ENCODE measurements around the gene TEX22.

The TEX22 gene

DNA sequence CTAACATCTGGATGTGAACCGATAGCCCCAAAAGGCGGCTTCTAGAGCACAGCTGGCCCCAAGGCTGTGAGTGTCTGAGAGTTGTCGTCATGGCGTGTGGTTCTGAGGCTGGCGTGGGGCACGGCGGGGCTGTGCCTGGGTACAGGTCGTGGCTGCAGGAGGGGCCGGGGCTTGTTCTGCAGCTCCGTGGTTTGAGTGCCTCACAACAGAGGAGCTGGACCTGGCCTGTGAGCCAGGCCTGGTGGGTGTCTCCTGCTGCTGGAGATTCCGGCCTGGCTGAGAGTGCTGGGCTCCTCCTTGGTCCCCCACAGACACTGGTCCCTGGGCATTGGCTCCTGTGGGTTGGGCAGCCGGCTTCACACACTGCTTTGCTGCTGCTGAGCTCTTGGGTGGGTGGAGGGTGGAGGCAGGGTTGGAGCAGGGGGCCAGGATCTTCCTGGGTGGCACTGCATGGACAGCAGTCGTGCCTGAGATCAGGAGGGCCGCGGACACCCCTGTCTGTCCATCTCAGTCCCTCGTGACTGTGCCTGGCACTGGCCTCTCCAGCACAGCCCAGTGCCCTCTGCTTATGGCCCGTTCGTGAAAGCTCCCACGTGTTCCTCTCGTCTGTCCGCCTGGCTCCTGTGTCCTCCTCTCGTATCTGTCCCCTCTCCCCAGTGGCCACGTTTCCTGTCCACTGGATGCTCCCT, 31.8 kb upstream of the TEX22 start:
- DNase-seq (ENCODE audit: low spot score) = no peak

DNA sequence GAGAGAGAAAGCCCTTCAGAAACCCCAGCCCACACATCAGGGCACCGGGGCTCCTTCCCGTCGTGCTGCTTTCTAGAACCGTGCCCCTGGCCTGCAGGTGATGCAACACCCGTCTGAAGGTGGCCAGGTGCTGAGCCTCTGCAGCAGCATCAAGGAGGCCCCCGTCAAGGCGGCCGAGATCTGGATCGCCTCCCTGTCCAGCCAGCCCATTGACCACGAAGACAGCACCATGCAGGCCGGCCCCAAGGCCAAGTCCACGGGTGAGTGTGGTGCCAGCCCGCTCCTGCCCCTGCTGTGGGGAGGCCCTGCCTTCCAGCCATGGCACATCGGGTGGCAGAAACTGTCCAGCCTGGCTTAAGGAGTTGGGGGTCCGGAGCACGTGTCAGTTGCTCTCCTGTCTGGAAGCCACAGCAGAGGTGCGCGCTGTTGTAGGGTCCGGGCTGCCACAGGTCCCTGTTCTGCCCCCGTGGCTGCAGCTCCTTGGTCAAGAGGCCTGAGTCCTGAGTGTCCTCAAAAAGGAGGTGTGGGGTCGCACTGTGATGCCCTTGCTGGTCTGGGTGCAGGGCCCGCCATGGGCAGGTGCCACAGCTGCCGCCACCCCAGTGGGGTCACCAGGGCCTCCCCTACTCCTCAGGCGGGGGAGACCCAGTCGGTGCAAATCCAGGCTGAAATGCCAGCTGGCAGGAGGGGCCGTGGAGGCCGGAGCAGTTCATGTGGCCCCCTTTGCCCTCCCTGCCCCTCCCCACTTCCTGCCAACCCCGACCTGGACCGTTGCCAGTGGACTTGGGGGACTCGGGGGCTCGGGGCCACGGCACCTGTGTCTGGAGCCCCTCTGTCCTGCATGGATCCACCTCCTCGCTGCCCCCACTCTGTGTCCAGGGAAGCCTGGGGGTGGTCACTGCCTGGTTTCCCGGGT, 31.0 kb upstream of the TEX22 start:
- no peak for DNase-seq (ENCODE audit: low spot score)

DNA sequence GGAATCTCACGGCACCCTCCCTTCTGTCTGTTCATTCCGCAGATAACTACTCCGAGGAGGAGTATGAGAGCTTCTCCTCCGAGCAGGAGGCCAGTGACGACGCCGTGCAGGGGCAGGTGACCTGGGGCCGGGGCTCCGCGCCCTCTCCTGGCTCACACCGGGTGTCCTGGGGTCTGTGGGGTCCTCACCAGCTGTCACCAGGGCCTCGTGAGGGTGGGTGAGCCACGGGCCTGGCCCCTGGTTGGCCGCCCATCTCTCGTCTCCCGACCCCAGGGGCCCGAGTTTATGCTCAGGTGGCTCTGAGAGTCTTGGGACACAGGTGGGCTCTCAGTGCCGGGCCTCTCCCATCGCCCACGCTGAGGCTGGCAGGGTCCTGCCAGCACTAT, 30.3 kb upstream of the TEX22 start:
- no peak for DNase-seq (ENCODE audit: low spot score)

DNA sequence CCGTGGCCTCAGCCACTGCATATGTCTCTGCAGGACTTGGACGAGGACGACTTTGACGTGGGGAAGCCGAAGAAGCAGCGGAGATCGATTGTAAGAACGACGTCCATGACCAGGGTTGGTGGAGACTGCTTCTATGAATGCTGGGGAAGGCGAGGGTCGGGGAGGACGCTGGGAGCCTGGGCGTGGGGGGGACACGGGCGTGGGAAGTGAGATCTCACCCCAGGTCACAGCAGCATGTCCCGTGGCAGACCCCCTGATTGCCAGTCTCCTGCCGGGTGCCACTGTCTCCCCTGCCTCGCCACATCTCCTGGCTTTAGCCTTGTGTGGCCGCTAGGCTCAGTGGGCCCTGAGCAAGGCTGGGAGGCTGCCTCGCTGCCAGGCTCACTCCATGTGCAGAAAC, 29.9 kb upstream of the TEX22 start:
- no peak for DNase-seq (ENCODE audit: low spot score)

DNA sequence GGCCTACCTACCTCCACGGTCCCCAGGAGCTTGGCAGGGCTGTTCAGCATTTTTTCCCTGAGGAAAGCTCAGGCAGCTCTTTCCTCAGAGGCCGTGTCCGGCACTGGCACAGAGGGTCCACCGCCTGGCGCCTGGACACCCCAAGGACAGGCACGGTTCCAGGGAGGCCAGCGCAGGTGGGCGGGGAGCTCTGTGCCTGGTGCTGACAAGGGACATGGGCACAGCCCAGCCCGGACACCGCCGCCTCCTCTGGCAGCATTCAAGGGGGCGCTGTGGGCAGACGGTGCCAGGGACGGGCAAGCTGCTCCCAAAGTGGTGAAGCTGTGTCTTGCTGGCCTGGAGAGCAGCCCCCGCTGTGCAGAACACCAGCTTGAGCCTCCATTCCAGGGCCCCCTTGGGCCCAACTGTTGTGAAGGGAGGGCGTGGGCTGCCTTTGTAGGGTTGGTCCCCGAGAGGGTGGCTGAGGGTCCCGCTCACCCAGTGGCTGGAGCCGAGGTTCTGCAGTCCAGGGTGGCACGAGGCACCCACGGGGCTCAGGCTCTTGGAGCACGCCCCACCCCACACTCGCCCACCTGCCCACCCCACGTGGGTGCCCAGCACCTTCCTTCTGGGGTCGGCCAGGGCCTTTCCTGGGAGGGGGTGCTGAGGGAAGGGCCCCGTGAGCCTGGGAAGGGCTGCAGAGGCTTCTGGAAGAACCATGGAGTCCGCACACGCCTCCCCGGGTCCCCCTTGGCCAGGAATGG, 29.3 kb upstream of the TEX22 start:
- DNase-seq (ENCODE audit: low spot score) = no peak

DNA sequence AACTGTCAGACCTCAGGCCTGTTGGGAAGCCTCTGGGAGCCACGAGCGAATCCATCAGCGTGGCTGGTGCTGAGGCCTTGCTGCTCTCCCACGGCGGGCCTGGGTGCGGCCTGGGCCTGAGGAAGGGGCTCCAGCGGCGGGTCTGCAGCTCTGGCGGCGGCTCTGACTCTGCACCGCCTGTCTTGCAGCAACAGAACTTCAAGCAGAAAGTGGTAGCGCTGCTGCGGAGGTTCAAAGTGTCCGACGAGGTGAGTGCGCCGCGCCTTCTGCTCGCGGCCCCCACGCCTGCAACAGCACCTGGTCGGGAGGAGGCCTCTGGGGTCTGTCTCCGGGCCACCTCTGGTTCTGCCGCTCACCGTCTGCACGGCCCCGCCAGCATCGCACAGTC, 28.7 kb upstream of the TEX22 start:
- no peak for DNase-seq (ENCODE audit: low spot score)

DNA sequence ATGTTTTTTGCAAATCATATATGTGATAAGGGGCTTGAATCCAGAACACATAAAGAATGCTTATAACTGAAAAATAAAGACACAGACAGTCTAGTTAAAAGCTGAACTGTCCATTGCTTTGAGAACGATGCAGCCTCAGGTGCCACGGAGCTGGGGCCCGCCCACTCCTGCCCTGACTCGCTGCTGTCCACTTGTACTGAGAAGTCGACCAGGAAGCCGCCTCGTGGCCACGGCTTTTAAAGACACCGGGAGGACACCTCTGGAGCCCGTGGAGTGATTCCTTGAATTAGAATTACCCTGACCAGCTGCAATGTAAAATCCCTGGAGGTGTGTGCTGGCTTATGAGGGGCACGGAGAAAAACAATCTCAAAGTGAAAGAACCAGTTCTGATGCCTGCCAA, 23.9 kb upstream of the TEX22 start:
- DNase-seq (ENCODE audit: low spot score) = no peak

DNA sequence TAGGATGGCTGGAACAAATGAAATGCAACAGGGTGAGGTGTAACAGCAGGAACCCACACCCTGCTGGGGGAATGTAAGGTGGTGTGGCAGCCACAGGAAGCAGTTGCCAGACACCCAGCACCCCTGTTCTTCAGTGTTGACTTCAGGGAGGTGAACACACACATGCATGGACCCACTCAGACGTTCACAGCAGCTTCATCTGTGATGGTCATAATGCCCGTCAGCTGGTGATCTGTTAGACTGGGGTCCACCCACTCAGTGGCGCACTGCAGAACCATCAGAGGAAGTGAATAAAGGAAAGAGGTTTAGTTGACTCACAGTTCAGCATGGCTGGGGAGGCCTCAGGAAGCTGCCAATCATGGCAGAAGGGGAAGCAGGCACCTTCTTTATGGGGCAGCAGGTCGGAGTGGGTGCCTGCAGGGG, 22.7 kb upstream of the TEX22 start:
- no peak for DNase-seq (ENCODE audit: low spot score)

DNA sequence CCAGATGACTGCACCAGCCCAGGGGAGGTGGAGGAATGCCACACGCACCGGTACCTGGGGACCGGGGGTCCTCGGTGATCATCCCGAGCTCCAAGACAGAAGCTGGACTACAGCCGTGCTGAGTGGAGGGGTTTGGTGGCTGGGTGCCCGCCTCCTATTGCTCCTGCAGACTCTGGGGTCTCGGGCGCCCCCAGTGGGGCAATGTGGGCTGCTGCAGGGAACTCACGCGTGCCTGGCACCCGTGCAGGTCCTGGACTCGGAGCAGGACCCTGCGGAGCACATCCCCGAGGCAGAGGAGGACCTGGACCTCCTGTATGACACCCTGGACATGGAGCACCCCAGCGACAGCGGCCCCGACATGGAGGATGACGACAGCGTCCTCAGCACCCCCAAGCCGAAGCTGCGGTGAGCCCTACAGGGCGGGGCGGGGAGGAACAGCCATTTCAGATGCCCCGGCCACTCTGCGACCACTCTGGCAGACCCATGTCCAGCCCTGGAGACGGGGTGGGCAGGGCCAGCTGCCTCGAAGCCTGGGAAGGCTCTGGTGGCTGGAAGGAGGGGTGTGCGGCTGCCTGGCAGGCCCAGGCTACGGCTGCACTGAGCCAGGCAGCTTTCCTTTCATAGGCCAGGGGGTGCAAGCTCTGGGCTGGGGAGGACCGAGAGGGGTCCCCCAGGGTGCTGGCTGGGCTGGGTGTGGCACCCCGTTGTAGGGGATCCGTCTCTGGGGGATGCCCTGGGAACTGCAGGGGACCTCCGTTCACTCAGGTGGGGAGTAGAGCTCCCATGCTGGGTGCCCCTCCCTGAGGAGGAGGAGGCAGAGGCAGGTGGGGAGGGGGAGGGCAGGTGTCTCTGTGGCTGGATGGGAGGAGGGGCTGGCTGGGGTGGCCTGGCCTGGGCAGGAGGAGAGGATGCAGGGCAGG, 21.6 kb upstream of the TEX22 start:
- DNase-seq (ENCODE audit: low spot score) = no peak

DNA sequence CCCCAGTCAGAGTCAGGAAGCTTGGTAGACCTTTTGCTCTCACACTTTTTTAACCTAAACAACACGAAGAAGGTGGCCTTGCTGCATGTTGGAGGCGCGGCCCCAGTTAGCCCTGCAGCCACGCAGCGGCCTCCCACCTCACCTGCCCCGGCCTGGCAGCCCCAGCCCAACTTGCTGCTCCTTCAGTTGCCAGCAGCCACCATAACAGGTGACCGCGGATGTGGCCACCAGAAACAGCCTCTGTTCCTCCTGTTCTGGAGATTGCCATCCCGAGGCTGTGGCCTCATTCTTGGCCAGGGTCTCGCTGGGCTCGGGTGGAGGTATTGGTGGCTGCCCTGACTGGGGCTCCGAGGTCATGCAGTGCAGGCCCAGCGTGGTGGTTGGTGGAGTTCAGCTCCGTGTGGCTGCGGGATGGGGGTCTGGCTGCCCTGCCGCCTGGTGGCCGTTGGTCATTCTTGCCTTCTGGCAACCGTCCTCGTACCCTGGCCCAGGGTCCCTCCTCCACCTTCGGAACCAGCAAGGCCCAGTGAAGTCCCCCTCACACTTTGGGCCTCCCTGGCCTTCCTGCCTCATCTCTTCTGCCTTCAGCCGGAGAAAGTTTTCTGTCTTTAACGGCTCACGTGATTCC, 20.7 kb upstream of the TEX22 start:
- no peak for DNase-seq (ENCODE audit: low spot score)

DNA sequence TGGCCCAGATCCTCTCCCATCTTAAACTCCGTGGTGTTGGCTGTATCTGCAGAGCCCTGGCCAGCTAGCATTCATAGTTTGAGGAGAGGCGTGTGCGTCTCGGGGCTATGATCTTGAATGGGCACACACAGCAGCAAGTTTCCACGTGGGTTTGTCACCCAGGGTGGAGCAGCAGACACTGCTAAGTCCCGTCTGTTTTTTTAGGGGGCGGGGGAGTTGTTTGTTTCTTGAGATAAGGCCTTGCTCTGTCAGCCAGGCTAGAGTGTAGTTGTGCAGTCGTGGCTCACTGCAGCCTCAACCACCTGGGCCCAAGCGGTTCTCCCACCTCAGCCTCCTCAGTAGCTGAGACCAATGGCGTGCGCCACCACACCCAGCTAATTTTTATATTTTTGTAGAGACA, 20.1 kb upstream of the TEX22 start:
- no peak for DNase-seq (ENCODE audit: low spot score)

DNA sequence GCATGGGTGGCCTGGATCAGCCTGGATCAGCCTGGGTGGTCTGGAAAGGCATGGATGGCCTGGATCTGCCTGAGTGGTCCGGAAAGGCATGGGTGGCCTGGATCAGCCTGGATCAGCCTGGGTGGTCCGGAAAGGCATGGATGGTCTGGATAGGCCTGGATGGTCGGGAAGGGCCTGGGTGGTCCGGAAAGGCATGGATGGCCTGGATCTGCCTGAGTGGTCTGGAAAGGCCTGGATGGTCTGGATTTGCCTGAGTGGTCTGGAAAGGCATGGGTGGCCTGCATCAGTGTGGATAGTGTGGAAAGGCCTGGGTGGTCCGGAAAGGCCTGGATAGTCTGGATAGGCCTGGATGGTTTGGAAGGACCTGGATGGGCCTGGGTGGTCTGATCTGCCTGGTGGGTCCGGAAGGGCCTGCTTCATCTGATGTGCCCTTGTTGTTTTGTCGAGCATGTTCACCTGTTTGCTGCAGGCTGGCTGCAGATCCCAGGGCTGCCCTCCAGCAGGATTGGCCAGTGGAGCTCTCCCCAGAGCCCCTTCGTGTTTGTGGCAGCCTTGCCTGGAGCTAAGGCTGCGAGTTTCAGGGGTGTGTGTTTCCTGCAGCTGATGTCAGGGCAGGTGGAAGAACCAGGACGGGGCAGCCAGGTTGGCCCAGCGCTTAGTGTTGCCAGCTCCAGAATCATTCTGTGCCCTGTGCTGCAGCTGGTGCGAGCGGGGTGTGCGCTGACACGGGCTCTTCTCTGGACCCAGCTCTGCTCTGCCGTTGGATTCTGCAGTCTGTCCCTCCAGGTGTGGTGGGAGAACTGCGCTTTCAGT, 19.3 kb upstream of the TEX22 start:
- no peak for DNase-seq (ENCODE audit: low spot score)

DNA sequence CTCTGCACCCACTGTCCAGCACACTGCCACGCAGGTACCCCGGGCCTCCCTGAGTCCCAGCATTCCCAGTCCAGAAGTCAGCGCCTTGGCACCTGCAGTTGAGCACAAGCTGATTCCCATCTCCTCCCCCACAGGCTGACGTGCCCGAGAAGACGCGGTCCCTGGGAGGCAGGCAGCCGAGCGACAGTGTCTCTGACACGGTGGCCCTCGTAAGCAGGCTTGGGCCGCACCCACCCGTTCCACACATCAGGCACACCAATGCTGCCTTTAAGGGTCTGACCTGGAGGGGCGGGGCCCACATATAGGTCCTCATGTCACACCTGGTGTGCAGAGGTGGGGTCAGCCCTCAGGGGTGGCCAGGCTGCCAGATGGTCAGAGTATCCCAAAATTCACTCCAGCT, 18.4 kb upstream of the TEX22 start:
- no peak for DNase-seq (ENCODE audit: low spot score)

DNA sequence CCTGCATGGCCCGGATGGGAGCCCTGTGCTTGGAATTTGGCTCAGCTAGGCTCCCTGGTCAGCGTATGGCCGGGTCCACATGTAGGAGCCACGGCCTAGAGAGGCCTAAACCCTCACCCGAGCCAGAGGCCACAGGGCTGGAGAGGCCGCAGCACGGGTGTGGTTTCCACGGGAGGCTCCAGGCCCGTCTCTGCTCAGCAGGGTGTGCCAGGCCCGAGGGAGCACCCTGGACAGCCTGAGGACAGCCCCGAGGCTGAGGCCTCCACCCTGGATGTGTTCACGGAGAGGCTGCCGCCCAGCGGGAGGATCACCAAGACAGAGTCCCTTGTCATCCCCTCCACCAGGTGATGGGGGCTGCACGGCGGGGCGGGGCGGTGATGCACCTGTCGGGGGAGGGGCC, 17.6 kb upstream of the TEX22 start:
- DNase-seq (ENCODE audit: low spot score) = no peak

DNA sequence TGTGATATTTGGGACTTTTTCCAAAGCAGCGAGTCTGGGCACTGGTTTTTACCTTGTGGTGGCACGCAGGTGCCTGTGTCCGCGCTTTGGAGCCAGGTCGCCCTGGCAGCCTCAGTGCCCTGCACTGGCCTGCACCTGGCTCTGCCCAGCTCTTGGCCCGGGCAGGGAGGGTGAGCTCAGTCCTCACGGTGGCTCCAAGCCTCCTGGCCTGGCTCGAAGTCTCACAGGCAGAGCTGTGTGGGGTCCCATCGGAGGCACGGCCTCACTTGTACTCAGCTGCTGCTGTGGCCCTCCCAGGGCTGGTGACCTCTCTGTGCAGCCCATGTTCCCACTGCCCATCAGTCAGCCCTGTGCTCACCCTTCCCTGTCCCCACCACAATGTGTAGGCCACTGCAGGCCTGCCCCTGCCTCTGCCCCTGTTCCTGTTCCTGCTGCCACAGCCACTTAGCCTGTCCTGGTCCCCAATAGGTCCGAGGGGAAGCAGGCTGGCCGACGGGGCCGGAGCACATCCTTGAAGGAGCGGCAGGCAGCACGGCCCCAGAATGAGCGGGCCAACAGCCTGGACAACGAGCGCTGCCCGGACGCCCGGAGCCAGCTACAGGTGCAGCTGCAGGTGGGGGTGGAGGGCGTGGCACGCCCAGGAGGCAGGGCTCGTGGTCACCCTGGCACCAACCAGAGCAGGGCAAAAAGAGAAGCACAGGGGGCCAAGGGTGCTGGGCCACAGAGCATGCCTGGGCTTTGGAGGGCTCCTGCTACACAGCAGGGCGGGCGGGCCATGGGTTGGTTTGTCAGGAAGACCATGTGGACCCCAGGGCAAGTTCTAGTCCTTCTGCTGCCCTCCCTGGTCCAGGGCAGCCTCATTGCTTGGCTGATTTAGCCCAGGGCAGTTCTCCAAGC, 16.6 kb upstream of the TEX22 start:
- no peak for DNase-seq (ENCODE audit: low spot score)

DNA sequence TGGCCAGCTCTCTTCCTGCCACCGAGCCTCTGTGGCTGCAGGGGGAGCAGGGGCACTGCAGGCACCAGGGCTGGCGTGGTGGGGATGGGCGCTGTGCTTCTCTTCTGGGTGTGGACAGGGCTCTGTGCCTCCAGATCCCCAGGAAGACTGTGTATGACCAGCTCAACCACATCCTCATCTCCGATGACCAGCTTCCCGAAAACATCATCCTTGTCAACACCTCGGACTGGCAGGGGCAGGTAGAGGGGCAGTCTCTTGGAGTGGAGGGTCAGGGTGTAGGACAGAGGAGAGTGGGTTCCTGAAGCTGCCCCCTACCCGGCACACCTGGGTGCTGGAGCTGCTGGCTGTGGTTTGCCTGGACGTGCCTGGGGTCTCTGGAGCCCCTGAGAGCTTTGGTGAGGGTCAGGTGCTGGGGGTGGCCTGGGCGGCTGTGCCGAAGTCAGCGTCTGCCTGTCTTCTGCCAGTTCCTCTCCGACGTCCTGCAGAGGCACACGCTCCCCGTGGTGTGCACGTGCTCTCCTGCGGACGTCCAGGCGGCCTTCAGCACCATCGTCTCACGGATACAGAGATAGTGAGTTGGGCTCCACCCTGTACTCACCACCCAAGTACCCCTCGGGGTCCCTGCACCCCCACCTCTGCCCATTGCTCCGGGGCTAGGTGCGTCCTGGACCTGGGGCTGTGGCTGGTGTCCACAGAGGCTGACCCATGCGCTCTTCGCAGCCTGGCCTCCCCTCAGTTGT, 15.8 kb upstream of the TEX22 start:
- DNase-seq (ENCODE audit: low spot score) = no peak

DNA sequence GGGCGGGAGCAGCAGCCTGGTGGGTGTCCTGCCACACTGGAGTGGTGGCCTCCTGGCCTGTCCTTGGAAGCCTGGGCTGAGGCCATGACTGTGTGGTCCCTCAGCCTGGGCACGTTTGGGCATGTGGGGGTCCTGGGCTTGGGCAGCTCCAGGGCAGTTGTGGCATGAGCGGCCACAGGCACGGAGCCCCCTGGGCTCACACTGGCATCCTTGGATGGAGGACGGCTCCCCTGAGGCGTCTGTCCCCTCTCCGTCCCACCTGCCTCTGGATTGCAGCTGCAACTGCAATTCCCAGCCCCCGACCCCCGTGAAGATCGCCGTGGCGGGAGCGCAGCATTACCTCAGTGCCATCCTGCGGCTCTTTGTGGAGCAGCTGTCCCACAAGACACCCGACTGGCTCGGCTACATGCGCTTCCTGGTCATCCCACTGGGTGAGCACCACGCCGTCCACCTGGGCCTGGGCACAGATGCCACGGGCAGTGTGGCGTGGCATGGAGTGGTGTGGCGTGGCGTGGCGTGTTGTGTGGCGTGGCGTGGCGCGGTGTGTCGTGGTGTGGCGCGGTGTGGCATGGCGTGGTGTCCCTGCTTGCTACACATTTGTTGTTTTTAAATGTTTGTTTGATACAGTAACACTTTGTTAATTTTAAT, 15.1 kb upstream of the TEX22 start:
- no peak for DNase-seq (ENCODE audit: low spot score)

DNA sequence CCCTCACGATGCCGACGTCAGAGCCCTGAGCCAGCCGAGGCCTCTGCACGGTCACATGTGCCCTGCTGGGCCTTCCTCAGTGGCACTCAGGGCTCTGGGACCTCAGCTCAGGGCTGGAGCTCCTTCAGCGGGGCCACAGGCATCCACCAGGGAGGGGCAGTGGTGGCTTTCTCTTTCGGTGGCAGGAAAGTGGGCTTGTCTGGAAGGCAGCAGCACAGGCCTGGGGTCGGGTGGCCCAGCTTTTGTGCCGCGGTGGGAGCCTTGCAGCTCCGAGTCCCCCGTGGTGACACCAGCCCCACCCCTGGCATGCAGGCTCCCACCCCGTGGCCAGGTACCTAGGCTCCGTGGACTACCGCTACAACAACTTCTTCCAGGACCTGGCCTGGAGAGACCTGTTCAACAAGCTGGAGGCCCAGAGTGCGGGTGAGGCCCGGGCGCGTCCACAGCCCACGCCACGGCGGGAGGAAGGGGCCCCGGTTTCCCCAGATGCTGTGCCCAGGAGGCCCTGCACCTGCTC, 14.2 kb upstream of the TEX22 start:
- DNase-seq (ENCODE audit: low spot score) = no peak
